Measurements from ENCODE around the gene SETD2.
"Not testable (repeated sequence)": the region's sequence is repeated elsewhere in the genome, so short reads cannot be mapped to it uniquely, and the experiment has no call there.

Gene SETD2

DNA sequence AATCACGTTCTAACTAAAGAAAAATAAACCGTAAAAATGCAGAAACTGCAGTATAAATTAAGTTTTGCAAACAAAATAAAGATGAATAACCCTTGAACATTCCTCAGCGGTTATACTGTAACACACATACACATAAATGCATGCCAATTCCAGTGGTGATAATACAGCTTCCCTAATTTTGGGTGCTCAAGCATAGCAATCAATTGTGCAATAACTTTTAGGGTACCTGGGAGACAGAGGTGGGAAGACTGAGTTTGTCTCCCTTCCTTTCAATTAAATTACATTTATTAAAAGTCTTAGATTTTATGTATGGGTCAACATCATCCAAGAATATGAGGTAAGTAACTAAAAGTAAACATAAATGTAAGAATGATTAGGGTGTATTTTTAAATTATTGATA is 71.8 kb downstream of the SETD2 start:
- DNase-seq, result no peak

GRCh38 chr3:47089630-47090029 is 74.3 kb downstream of the SETD2 start:
- DNase-seq, result no peak

GRCh38 chr3:47086071-47086470 is 77.8 kb downstream of the SETD2 start:
- DNase-seq, result no peak

DNA sequence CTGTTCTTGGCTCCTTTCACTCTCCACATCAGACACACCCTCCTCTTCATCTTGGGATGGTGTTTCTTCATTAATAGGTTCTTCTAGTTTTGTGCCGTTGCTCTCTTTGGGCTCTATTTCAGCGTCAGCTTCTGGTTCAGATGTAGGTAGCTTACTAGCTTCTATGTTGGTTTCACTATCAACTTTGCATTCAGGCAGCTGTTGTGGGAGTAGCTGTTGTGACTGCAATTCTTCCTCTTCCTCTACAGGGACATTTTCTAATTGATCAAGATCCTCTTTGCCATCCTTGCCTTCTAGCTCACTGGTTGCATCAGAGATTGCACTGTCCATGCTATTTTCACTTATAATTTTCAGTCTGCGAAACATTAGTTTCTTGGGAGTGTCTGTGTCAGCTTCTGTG is 80.1 kb downstream of the SETD2 start:
- DNase-seq, result no peak

GRCh38 chr3:47082519-47082918 is 81.4 kb downstream of the SETD2 start:
- no peak for DNase-seq

DNA sequence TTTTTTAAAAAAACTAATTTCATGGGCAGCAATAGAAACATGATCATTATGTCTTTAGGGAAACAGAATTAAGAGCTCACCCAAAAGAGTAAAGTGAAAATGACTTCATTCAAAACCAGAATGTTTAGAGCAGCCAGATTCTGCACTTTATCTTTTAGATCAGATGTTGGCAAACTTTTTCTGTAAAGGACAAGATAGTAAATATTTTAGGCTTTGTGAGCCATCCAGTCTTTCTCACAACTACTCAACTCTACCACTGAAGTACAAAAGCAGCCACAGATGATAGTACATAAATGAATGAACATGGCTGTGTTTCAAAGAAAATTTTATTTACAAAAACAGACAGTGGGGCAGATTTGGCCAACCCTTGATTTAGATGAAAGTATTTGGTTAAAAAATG is 84.5 kb downstream of the SETD2 start:
- DNase-seq, result no peak

- DNase-seq, result no peak
These were observed 90.2 kb downstream of the SETD2 start for GRCh38 chr3:47073685-47074084.

DNA sequence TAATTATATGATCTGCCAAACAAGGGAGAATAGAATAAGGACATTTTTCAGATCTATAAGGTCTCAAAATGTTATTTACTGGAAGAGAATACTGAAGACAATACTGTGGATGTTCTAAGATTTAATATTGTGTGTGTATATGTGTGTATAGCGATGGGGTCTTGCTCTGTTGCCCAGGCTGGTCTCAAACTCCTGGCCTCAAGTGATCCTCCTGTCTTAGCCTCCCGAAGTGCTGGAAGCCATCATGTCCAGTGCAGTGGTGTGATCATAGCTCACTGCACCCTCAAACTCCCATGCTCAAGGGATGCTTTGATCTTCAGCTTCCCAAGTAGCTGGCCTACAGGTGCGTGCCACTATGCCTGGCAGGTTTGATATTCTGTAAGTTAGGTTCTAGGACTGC is 93.1 kb downstream of the SETD2 start:
- no peak for DNase-seq

DNA sequence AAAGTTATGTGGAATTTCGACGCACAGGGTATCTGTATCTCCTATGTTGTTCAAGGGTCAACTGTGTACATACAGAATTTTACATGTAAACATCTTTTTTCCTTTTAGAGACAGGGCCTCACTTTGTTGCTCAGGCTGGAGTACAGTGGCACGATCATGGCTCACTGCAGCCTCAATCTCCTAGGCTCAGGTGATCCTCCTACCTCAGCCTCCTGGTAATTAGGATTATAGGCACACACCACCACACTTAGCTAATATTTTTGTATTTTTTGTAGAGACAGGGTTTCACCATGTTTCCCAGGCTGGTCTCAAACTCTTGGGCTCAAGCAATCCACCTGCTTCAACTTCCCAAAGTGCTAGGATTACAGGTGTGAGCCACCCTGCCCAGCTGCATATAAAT is 97.7 kb downstream of the SETD2 start:
- DNase-seq, result not testable (repeated sequence)

GRCh38 chr3:47065681-47066080 is 98.2 kb downstream of the SETD2 start:
- DNase-seq, result no peak

DNA sequence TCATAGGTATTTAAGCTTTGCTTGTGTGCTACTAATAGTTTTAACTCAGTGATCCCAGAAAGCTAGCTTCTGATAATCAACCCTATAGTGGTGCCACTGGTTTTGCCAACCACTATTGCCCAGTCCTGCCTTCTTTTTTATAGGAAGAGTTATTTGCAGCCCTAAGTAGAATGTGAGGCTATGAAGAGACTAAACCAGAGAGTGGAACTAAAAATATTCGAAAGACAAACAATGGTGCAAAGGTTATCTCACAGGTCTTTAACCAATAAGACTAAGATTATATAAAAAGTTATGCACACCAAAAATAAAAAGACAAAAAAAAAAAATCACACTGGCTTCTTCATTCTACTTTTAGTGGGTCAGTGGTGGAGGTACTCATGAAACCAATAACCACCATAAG is 98.9 kb downstream of the SETD2 start:
- DNase-seq, result no peak

GRCh38 chr3:47057212-47057671 is 106.7 kb downstream of the SETD2 start:
- DNase-seq, result no peak

DNA sequence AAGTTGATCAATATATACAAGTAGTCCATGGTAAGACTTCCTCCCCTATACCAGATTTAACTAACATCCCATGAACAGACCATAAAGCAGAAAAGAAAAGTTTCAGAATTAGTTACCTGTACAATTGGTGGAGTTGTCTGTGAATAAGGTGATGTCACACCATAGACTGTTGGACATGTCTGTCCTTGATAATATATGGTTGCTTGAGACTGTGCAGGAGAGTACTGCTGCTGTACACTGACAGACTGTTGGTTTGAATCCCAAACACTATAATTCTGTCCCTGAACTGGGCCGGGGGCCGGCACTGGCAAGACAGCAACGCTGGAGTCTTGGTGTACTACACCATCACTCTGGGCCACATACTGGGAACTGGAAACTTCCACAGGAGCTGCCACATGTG is 107.2 kb downstream of the SETD2 start:
- DNase-seq, result no peak

DNA sequence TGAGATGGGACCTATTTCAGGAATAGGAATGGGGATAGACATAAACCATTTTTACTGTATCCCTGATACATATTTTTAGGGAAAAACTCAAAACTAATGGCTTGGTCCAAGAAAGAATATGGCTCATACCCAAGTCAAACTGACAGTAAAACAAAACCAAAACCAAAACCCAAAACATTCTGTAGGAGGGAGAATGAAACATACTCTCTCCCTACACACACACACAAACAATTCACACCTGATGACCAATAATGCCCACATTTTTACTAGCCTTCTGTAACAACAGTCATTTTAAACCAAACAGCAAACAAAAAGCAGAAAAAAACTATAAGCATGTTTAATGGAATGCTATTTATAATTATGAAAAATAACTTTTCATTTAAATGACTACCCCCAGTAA is 109.5 kb downstream of the SETD2 start:
- no peak for DNase-seq

DNA sequence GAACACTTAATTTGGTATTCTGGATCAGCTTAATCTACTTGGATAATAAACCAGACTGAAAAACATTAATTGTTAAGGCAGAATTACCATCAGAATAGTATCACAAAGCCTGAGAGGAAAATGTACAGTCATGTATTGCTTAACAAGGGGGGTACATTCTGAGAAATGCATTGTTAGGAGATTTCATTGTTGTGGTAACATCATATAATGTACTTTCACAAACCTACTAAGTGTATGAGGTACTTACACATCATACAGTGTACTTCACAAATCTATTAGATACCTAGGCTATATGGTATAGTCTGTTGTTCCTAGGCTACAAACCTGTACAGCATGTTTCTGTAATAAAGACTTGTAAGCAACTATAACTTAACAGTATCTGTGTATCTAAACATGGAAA is 116.2 kb downstream of the SETD2 start:
- no peak for DNase-seq

- no peak for DNase-seq
These were observed 116.8 kb downstream of the SETD2 start for GRCh38 chr3:47047069-47047468.

- no peak for DNase-seq
These were observed 121.6 kb downstream of the SETD2 start for GRCh38 chr3:47042231-47042791.

- DNase-seq, result no peak
These were observed 122.8 kb downstream of the SETD2 start for GRCh38 chr3:47041114-47041513.

DNA sequence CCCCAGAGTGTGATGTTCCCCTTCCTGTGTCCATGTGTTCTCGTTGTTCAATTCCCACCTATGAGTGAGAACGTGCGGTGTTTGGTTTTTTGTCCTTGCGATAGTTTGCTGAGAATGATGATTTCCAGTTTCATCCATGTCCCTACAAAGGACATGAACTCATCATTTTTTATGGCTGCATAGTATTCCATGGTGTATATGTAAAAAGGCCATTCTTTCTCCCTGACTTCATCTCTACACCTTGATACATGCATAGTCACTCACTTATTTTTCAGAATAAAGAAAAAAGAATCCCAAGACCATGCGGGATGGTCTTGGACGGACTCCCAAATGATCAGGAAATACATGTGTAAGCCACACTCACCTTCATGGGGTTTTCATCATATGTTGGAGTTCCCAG is 126.6 kb downstream of the SETD2 start:
- not testable (repeated sequence) for DNase-seq

DNA sequence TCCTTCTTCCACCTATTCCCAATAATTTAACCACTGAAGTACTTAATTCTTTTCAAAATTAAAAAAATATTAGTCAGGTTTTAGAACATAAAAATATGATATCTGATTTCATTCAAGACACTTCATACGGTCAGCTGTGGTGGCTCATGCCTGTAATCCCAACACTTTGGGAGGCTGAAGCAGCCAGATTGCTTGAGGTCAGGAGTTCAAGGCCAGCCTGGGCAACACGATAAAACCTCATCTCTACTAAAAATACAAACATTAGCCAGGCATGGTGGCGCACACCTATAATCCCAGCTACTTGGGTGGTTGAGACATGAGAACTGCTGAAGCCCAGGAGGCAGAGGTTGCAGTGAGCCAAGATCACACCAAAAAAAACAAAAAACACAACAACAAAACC is 127.8 kb downstream of the SETD2 start:
- no peak for DNase-seq

DNA sequence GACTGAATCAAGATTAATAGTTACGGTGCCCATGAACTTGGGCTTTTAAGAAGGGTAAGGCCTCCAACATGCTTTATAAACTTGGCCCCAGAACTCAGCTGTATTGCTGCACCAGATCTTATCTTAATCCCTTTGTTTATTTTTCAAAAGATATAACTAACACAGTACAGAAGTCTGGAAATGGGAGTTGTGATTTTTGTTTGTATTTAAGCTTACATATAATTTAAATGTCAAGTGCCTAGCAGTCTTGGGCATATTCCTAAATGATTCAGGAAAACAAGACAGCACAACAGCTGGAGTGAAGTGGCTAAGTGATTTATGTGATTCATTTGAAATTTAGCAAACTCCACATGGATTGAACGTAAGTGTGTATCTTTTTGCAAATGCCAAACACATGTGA is 128.3 kb downstream of the SETD2 start:
- DNase-seq, result no peak

DNA sequence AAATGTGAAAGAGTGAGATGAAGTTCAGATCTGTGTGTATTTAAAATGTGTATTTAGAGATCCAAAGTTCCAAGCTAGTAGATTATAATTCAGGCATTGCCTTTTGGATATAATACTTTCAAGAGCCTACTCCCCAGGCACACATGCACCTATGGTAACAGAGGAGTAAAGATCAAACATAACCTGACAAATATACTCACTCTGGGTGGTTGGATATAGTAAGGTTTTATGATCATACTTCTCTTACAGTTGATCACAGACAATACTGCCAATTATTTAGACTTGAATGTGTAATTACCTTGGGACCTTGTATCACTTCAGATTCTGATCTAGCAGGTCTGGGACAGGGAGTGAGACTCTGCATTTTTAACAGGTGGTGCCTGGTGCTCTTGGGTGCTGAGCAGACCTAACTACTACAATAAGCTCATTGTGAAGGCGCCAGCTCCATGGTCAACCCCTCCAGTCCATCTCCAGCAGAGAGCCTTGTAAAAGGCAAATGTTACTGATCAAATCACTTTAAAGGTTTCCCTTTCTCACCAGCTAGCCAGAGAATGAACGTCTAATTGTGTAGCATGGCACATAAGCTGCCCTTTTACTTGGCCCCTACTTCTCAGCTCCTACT is 128.9 kb downstream of the SETD2 start:
- DNase-seq, result no peak

DNA sequence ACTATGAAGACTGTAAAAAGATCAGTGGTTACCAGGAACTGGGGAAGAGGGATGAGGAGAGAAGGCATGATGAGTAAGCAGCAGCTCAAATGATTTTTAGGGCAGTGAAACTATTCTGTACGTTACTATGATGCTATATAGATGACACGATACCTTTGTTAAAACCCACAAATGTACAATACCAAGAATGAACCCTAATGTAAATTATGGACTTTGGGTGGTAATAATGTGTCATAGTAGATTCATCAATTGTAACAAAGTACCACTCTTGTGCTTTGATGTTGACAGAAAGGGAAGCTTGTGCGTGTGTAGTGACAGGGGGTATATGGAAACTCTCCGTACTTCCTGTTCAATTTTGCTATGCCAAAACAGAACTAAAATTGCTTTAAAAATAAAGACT is 132.9 kb downstream of the SETD2 start:
- not testable (repeated sequence) for DNase-seq

GRCh38 chr3:47028667-47029066 is 135.2 kb downstream of the SETD2 start:
- no peak for DNase-seq

DNA sequence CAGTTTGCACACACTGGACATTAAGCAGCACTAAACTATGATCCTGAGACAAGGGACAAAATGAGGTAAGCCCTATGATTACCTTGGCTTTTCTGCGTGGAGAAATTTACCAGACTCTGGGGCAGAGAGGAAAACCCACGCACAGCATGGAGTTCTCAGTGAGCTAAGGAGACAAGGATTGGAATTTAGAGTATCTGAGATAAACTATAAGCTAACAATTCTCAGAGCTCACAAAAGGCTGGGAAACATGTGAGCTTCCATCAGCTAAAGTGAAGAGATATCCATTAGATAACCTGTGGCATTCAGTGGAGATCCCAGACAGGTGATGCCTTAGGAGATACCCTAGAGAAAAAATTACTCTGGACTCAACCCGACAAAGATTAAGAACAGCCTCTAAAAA is 135.8 kb downstream of the SETD2 start:
- no peak for DNase-seq
